NCI-H2196 (cell line): ENCODE results near the gene RNU1-1.
"Not testable (repeated sequence)": the region's sequence is repeated elsewhere in the genome, so short reads cannot be mapped to it uniquely, and the experiment has no call there.

ENCODE experiments used
- DNase-seq: peaks from one replicate; lab custom pipeline; 2025; ENCODE audit not compliant: unreplicated experiment; lab: John Stamatoyannopoulos, UW

Gene RNU1-1

GRCh38 chr1:16514107-16515055 is at the start of gene RNU1-1:
Gene RNU1-1 (minus strand): TSS chr1:16514285.
- DNase-seq: peak; percentile 65

DNA sequence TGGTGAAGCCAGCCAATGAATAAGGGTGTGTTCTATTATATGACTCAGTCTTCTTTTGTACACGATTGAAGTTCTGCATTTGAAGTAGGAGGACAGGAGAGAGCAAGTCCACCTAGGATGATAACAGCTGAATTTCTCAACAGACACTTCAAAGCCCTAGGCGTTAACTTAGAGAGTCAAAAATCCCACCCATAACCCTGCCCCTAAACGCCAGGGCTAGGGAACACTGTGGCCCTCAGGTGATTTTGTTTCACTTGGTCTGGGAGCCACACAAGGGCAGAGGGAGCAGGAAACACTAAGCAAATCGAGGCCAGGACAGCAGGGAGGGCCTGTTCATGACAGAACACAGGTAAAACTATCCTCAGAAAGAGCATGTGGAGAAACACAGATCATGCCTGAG is 47.0 kb upstream of the RNU1-1 start:
- not testable (repeated sequence) for DNase-seq

- not testable (repeated sequence) for DNase-seq
Observed at GRCh38 chr1:16560498-16560897, 46.4 kb upstream of the RNU1-1 start.

DNA sequence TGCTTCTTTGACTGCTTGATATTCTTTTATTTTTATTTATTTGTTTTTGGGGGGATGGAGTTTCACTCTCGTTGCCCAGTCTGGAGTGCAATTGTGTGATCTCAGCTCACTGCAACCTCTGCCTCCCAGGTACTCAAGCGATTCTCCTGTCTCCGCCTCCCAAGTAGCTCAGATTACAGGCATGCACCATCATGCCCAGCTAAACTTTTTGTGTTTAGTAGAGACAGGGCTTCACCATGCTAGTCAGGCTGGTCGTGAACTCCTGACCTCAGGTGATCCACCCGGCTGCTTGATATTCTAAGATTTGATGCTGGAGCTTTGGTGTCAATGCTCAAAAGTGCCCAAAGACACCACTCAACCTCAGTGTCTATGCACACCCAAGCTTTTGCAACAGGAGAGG is 45.6 kb upstream of the RNU1-1 start:
- DNase-seq: not testable (repeated sequence)

DNA sequence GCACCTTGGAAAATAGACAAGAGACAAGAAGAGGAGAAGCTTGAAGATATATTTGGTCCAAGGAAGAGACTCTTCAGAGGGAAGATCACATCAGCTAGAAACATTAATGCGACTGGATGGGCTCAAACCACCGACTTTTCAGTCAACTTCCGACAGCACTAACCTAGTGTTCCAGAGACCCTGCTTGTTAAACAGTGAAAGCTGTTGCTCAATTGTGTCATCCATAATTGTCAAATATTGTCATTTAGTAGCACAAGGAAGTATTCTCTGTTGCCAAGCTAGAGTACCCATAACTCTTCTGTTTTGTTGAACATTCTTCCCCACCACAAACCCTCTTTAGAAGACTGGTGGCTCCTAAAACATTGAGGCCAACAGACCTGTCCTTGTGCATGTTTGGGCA is 42.9 kb upstream of the RNU1-1 start:
- not testable (repeated sequence) for DNase-seq

DNA sequence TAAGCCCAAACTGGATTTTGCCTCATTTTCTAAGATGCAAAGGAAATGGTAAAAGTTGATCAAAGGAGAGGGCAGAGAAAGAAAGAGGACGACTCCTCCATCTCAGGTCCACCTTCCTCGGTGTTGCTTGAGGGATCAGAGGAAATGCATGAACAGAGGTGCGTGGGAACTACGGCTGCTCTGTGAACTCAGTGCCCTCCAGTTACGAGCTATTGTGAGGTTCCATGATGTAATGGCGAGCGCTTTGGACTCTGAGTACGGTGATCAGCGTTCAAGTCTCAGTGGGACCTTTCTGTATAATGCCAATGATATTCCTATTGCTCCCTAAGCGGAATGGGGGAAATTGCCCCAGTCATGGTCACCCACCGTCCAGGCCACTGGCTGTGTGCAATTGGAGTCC is 39.2 kb upstream of the RNU1-1 start:
- DNase-seq: not testable (repeated sequence)

- DNase-seq: not testable (repeated sequence)
Observed at GRCh38 chr1:16550212-16550918, 36.3 kb upstream of the RNU1-1 start.

GRCh38 chr1:16549545-16549944 is 35.5 kb upstream of the RNU1-1 start:
- not testable (repeated sequence) for DNase-seq

DNA sequence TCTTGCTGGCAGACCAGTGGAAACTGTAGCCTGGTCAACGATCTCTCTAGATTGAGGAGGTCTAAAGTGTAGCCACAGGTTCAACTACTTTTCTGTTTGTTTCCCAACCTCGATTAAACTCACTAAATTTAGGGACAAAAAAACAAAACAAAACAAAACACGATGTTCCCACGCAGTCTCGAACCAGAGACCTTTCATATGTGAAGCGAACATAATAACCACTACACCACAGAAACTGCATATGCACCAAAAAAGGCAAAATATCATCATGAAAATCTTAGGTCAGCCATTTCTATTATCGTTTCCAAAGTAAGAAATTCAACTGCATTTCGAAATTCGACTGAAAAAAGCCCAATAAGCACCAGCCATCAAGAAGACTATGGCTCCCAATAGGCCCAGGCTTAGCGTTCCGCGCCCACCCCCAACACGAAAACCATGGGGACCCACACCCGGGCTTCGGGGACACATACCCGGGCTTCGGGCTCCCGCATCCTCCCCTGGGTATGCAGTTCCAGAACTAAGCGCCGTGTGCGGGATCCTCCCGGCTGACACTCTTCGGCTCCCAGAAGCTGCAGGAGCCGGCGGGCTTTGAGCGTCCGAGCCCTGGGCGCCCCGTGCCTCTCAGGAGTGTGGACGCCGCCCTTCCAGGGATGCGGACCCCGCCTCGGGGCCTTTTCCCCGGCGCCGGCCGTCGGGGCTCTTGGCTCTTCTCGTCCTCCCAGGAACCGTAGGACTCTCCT is 33.6 kb upstream of the RNU1-1 start:
- not testable (repeated sequence) for DNase-seq

GRCh38 chr1:16545682-16546095 is 31.6 kb upstream of the RNU1-1 start:
- not testable (repeated sequence) for DNase-seq

- not testable (repeated sequence) for DNase-seq
Observed at GRCh38 chr1:16540421-16540893, 26.4 kb upstream of the RNU1-1 start.

DNA sequence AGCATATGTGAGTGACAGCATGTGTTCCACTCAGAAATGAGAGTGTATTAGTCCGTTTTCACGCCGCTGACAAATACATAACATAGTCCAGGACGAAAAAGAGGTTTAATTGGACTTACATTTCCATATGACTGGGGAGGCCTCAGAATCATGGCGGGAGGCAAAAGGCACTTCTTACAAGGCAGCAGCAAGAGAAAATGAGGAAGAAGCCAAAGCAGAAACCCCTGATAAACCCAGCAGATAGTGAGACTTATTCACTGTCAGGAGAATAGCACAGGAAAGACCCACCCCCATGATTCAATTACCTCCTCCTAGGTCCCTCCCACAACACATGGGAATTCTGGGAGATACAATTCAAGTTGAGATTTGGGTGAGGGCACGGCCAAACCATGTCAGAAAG is 23.4 kb upstream of the RNU1-1 start:
- not testable (repeated sequence) for DNase-seq

DNA sequence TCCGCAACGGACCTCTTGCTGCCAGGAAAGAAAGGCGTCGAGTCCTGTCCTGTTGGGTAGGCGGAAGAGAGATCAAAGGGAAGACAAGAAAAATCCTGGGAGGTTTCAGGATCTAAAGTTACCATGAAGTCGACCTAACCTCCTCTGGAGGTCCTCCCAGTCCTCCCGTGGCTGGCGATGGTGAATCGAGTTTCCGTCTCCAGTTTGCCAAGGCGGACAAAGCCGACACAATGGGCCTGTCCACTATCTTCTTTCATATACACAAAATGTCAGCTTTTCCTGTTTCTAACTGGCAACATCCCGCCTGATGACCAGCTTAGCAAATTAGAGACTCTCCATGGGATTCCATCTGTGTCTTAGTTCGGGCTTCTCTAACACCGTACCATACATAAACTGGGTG is 22.7 kb upstream of the RNU1-1 start:
- not testable (repeated sequence) for DNase-seq

DNA sequence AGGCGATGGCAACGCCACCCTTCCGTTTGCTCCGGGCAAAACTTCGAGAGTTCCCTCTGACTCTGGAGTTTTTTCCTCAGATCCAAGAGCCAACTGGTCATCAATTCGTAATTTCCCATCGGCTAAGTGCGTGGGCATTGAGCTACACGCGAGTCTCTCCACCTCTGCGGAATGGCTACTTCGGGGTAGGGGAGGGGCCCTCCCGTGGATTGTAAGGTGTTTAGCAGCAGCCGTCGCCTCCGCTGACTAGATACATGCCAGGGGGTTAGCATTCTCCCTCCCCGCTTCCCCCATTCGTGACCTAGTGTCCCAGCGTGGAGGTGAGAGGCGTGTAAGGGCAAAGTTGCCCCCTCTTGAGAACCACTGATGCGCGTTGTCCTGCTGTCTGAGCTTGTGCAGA is 21.8 kb upstream of the RNU1-1 start:
- DNase-seq: not testable (repeated sequence)

DNA sequence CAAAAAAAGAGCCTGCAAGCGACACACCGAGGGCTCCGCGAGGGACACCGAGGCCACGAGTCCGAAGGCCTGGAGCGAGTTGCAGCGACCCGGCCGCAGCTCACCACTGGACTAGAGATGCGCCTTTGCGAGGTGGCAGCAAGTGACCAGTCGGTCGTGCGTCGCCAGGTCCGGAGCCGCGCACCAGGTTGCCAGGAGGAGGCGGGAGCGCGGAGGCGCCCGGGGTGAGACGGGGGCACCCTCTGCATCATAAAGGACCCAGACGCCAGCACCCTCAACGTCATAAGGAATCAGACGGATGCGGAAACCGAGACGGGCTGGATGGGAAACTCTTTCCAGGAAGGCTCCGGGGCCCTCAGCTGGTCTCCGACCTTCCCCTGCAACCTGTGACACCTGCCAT is 21.4 kb upstream of the RNU1-1 start:
- not testable (repeated sequence) for DNase-seq

GRCh38 chr1:16534829-16535456 is 20.9 kb upstream of the RNU1-1 start:
- DNase-seq: not testable (repeated sequence)

GRCh38 chr1:16534239-16534828 is 20.2 kb upstream of the RNU1-1 start:
- not testable (repeated sequence) for DNase-seq

GRCh38 chr1:16532235-16532991 is 18.3 kb upstream of the RNU1-1 start:
- not testable (repeated sequence) for DNase-seq

DNA sequence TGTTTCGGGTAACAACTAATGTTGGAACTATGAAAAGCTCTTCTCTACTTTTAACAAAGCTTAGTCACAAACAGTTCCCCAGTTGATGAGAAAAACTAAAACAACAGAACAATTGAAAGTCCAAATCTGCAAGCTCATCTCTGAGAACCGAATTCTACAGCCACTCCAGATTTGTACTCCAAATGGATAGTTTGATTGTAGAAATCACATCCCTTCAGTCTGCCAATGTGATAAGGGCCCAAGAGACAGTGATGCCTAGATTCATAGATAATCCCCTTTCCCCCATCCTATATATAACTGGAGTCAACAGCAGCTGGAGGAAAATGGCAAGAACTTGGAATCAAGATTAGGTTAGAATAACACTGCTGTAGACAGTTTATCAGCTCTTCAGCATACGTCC is 14.3 kb upstream of the RNU1-1 start:
- not testable (repeated sequence) for DNase-seq
